GM21423 (cell line): ENCODE data around the gene UBE2Q2.
A peak's percentile ranks its signal among the peaks of the same experiment; 100 is the strongest.
"Not testable (repeated sequence)": the region's sequence is repeated elsewhere in the genome, so short reads cannot be mapped to it uniquely, and the experiment has no call there.

Experiments used
- ATAC-seq: cut with Tn5 transposase; IDR thresholded peaks from one replicate; pipeline ENCODE4 v1.9.1; 2021; ENCODE audit warnings: mild to moderate bottlenecking, moderate library complexity; ENCODE audit not compliant: unreplicated experiment

UBE2Q2 gene

GRCh38 chr15:75842722-75843677 lies at the start of gene UBE2Q2:
UBE2Q2 (plus strand) TSS chr15:75843447; CDS start chr15:75843667, 220 bp downstream.
- peak; percentile 52 for ATAC-seq

DNA sequence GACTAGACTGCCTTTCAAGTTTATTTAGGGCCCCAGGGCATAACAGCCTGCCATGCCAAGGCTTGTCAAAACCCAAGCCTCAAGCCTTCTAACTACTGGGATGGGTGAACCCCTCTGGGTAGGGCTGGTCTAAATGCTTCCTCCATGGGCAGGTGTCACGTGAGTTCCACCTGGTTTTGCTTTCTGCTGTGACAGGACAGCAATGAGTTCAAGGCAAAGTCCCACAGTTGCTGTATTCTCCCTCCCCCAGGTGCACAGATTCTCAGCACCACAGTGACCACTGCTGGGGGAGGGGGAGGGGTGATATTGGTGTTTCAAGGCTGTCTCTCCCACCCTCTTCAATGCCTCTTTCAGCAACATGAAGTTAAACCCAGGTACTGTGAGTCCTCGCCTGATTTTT lies 46.9 kb upstream of the UBE2Q2 start:
- no peak for ATAC-seq

GRCh38 chr15:75797146-75797545 lies 46.1 kb upstream of the UBE2Q2 start:
- not testable (repeated sequence) for ATAC-seq

DNA sequence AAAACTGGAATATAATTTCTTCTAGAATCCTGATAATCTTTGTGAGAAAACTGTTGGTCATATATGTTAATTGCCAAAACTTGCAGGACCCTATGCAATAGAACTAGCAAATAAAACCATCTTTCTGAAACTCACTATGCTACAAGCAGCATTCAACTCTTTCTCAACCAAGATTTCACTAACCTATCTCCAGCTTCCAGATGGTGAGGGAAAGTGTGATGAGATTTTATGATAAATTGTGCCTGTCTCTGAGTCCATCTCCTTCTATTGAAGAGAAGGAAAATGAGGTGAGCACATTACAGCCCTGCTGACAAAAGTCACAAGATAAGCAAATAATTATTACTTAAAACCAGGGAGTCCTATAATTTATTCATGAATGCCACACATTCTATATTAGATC lies 44.1 kb upstream of the UBE2Q2 start:
- no peak for ATAC-seq

DNA sequence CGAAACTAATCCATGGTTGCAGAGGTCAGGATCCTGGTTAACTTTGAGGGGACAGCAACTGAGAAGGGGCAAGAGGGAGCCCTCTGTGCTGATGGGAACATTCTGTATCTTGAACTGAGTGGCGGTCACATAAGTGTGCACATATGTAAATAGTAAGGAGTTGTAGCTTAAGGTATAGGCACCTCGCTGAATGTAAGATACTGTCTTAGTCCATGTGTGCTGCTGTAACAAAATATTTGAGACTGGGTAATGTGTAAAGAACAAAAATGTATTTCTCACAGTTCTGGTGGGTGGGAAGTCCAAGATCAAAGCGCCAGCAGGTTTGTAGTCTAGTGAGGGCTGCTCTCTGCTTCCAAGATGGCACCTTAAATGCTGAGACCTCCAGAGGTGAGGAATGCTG lies 42.8 kb upstream of the UBE2Q2 start:
- not testable (repeated sequence) for ATAC-seq

DNA sequence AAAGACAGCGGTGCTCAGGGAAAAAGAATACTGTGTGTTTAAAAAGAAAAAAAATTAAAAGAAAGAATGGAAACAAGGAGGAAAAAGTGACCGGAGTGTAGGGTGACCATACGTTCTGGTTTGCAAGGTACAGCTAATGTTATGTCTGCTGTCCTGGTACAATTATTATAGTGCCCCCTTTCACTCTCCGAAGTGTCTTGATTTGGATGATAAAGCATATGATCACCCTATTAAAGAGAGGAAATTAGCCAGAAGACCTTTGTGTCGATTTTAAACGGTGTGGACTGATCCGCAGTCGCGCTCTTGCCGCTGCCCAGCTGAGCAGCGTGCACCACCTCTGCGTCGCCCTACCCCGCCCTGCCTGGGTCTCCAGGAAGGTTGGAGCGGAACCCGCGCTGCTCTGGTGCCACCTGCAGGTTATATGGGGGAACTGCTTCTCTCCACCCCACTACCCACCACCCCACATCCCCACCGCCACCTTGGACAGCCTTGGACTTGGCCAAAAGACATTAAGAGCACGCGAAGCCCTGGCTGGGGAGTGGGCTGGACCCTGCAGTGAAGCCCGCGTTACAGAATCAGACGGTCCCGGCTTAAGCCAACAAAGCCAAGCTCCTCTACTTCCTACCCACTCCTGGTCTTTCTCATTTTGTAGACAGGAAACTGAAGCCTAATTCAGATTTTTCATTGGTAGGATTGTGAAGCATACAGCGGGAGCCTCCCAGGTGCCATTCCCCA lies 41.2 kb upstream of the UBE2Q2 start:
- peak; percentile 89 for ATAC-seq

DNA sequence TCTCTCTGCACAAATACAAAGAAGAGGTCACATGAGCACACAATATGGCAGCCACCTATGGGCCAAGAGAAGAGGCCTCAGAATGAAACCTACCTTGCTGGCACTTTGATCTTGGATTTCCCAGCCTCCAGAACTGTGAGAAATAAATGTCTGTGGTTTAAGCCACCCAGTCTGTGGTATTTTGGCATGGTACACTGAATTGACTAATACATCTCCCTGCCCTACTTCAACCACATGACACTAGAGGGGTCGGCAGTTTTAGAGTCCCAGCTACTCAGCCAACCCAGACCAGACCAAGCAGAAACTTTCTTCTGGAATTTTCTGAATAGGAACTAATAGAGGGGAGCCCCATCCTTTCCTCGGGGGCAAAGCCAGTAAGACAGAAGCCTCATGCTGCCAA lies 35.8 kb upstream of the UBE2Q2 start:
- ATAC-seq: not testable (repeated sequence)

DNA sequence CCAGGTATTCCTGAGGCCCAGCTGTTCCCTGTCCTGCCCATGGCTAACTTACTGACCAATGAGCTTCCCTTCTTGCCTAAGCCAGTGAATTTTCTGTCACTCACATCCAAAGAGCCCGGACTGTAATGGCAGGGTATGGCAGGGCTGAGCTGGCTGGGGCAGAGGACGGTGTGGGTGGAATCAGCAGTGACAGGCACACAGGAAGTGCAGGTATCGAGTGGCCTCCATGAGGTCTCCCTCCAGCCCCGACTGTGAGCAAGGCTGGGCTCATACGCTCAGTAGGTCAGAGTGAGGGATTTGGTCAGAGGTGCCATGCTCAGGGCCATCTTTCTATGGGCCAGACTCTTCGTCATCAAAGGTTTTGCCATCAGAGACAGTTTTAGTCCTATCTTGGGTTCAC lies 35.2 kb upstream of the UBE2Q2 start:
- ATAC-seq: not testable (repeated sequence)

DNA sequence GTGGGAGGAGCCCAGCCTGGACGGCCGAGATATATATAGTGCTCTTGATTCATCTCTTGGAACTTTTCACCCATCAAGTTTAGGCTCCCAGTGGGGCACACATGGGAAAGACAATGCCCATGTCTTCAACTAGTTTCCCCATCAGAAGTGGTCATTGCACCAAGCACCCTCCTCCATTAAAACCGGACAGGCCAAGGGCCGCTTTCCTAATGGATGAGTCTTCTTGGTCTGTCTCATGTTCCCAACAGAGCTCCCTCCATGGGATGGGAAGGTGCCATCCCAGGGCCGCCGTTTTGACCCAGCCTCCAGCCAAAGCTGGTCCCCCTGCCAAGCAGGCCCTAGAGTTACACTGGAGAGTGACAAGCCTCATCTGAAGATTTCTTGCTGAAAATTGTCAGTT lies 34.7 kb upstream of the UBE2Q2 start:
- ATAC-seq: no peak

DNA sequence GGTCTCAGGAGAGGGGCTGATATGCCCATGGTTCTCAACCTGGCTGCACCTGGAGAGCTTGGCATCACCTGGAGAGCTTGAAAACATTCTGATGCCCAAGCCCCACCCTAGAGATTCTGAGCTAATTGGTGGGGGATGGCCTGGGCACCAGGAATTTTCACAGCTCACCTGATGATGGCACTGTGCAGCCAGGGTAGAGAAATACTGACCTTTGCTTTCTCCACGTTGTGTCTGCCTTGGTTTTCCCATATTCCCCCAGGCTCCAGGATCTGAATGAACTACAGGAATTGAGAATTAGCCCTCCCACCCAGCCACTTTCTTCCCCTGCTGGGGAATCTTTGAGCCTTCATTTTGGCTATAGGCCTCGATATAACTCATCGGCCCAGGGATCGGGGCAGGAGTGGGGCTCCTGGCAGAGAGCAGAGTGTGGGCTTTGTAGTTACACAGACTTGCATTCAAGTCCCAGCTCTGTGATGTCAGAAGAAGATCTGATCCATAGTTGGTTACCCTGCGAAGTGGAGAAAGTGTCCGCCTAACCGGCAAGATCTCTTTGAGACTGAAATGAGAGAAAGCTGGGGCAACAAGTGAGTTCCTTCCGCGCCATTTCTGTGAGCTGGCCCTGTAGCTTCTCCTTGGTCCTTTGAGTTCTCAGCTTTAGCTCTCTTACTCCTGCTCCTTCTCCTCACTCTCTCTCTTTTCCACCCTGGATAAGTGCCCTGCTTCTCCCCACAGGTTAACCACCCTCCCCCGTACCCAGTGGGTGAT lies 33.1 kb upstream of the UBE2Q2 start:
- no peak for ATAC-seq

DNA sequence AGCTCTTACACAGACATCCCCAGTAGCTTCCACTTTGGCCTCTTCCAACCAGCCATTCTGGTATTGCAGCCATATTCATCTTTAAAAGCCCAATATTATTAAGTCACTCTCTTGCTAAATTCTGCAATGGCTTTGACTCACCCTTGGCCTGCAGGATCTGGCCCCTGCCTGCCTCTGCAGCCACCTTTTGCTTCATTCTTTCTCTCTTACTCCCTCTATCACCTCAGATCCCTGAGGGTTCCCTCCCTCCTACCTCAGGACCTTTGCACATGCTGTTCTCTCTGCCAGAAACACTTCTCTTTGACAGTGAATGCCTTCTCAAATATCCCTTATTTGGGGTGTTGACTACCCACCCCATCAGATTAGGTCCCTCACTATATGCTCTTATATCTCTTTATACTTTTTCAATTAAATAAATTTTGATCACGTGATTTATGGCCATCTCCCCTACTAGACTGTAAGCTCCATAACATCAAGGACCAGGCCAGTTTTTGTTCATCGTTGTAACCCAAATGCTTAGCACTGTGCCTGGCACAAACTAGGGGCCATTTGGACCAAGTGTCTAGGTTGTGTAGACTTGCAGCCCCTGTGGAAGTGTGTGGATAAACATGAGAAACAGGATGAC lies 32.3 kb upstream of the UBE2Q2 start:
- no peak for ATAC-seq

- ATAC-seq: no peak
These were observed 31.6 kb upstream of the UBE2Q2 start for GRCh38 chr15:75811626-75812025.

- ATAC-seq: no peak
These were observed 28.5 kb upstream of the UBE2Q2 start for GRCh38 chr15:75814794-75815193.

DNA sequence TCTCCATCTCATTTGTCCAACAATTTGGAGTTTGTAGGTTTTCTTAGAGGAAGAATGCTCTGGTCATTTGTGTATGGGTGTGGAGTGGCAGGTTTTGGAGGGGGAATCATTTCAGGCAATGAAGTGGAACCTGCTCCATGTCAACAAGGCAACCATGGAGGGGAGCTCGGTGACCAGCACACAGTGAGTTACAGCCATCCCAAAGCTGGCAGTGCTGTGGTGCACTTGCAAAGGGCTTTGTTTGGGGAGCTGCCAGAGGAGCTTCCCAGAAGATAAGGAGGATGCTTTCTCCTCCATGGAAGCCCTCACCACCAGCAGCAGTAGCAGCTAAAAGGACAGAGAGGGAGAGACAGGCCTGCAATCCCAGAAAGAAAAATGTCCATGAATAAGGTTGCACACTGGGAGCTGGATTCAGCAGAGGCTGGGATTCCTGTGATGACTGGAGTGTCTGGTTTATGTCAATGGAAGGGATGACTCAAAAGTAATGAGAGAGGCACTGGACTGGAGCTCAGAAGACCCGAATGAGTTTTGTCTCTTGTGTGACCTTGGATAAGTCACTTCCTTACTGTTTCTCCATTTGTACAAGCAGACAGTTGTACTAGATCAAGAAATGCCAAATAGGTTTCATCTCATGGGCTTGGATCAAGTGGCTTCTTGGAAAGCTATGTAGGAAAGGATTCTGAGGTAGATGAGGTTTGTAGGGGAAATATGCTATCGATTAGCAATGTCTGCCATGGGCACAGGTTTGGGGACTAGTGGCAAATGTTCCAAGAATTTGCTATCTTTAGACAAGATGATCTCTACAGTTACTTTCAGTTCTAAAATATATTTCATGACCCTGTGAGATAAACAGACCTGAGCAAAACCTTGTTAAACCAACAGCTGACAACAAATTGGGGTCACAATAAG lies 27.2 kb upstream of the UBE2Q2 start:
- ATAC-seq: no peak

DNA sequence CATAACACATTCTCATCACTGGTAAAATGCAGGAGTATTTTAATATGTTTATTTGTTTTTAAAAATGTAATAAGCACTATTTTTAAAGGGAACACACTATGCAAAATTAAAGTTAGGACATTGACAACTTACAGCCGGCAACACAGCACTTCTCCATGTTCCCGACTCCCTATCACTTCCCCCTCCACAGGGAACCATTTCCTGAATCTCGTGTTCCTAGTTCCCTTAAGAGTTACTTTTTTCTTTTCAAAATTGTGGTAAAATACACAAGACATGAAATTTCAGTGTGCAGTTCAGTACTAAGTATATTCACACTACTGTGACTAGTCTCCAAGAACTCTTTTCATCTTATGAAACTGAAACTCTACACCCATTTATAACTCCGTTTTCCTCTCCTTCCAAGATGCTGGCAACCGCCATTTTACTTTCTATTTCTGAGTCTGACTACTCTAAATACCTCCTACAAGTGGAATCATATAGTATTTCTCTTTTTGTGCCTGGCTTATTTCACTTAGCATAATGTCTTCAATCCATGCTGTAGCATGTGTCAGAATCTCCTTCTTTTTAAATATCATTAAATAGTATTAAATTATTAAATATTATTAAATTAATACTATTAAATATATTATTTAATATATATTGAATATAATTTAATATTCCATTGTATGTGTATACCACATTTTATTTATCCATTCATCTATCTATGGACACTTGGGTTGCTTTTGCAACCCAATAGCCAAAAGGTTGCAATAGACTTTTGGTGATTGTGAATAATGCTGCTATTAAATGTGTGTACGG lies 25.9 kb upstream of the UBE2Q2 start:
- ATAC-seq: no peak

DNA sequence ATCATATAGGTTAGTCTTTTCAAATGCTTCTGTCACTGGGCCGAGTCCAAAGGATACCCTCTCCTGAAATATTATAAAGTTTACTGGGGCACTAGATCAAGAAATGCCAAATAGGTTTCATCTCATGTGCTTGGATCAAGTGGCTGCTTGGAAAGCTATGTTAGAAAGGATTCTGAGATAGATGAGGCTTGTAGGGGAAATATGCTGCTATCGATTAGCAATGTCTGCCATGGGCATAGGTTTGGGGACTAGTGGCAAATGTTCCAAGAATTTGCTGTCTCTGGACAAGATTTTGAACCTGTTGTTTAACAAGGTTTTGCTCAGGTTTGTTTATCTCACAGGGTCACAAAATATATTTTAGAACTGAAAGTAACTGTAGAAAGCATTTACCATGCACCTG lies 23.0 kb upstream of the UBE2Q2 start:
- no peak for ATAC-seq

DNA sequence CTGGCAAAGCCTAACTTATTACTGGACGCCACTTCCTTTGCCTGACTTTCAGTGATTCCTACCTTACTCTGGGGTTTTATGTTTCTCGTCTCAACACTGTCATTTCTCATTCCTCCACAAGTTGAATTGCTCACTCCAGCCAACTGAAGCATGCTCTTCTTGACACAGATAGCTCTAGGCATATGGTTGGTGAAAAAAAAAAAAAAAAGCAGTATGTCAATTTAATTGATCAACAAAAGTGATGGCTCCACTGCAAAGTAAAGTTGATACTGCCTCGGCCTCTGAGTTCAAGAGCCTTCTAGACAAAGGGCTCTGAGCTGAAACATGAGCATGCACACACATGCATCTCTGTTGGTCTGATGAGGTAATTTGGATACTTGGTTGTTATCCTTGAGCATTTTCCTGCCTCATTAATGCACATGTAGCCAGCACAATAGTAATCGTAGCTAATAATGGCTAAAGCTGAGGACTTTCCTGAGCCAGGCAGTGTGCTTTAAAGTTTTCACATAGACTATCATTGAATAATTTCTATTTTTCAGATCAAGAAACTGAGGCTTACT lies 21.4 kb upstream of the UBE2Q2 start:
- no peak for ATAC-seq

- ATAC-seq: no peak
These were observed 20.5 kb upstream of the UBE2Q2 start for GRCh38 chr15:75822685-75823278.
